K562 (cell line): ENCODE results near the gene ARHGAP26. TPM values are rescaled to one million over a fixed set of nuclear protein-coding genes. Genes with fewer than 3 reads are reported as not detected.

Experiments
- DNMT1 ChIP-seq: fragments of 450-650 bp; IDR thresholded peaks from 2 replicates; pipeline ENCODE4 v1.6.1; 2016; ENCODE audit warnings: antibody characterized with exemption, mild to moderate bottlenecking
- GATAD2A ChIP-seq: fragments of 450-650 bp; IDR thresholded peaks from 2 replicates; pipeline ENCODE4 v1.6.1; 2017
- HDAC2 ChIP-seq: fragments of 450-650 bp; IDR thresholded peaks from 2 replicates; pipeline ENCODE4 v1.6.1; 2016; ENCODE audit warnings: mild to moderate bottlenecking
- L3MBTL2 ChIP-seq: fragments of 450-650 bp; IDR thresholded peaks from 2 replicates; pipeline ENCODE4 v1.6.1; 2016; ENCODE audit warnings: mild to moderate bottlenecking, moderate library complexity
- MAZ ChIP-seq, 2 experiments: fragments of 450-650 bp in 1 of 2; sonication (generic) in 1 of 2; formaldehyde crosslinking; IDR thresholded peaks in 1 of 2; conservative IDR thresholded peaks in 1 of 2; 2 replicates each; pipeline versions ENCODE4 v1.4.0 to v1.5.0; 2020; ENCODE audit warnings: mild to moderate bottlenecking in 1 of 2, missing genetic modification reagents in 1 of 2
- MITF ChIP-seq: IDR thresholded peaks from 2 replicates; pipeline ENCODE4 v1.6.1; 2014; ENCODE audit warnings: antibody characterized with exemption
- MLLT1 ChIP-seq, 2 experiments: fragments of 450-650 bp; IDR thresholded peaks; 2 replicates each; pipeline ENCODE4 v1.6.1; 2016
- PML ChIP-seq: IDR thresholded peaks from 2 replicates; pipeline ENCODE4 v1.6.1; 2012; ENCODE audit warnings: low read length, inconsistent platforms
- RBM39 ChIP-seq: fragments of 200-400 bp; formaldehyde crosslinking; optimal IDR thresholded peaks from 2 replicates; pipeline ENCODE3; 2018; ENCODE audit warnings: low read depth, low read length
- TAL1 ChIP-seq: fragments of 450-650 bp; IDR thresholded peaks from 2 replicates; pipeline ENCODE4 v1.6.1; 2016; ENCODE audit warnings: mild to moderate bottlenecking
- TEAD4 ChIP-seq, 2 experiments: sonication (generic) in 1 of 2; formaldehyde crosslinking in 1 of 2; IDR thresholded peaks; 2 replicates each; pipeline versions ENCODE4 v1.6.1 to v1.8.0; 2012 to 2022; ENCODE audit warnings: borderline replicate concordance in 1 of 2, inconsistent platforms in 1 of 2, low read length in 1 of 2, mild to moderate bottlenecking in 1 of 2, missing genetic modification reagents in 1 of 2
- TRIM24 ChIP-seq, 2 experiments: fragments of 450-650 bp; IDR thresholded peaks; 2 replicates each; pipeline ENCODE4 v1.6.1; 2016
- VEZF1 ChIP-seq: fragments of 200-800 bp; sonication (Bioruptor generic); IDR thresholded peaks from 2 replicates; pipeline ENCODE4 v1.6.1; 2017; ENCODE audit warnings: missing genetic modification characterization, missing compliant biosample characterization
- ZC3H11A ChIP-seq: IDR thresholded peaks from 2 replicates; pipeline ENCODE4 v1.6.1; 2012; ENCODE audit warnings: low read depth, low read length, improper control_type of control experiment
- ZEB2 ChIP-seq: fragments of 450-650 bp; IDR thresholded peaks from 2 replicates; pipeline ENCODE4 v1.6.1; 2016
- ZNF408 ChIP-seq: fragments of 250-450 bp; sonication (Bioruptor Pico); IDR thresholded peaks from 2 replicates; pipeline ENCODE4 v1.4.0; 2020; ENCODE audit warnings: low read depth, mild to moderate bottlenecking, moderate library complexity
- ZNF436 ChIP-seq: fragments of 250-450, 450-650 bp; sonication (Bioruptor Pico); formaldehyde crosslinking; IDR thresholded peaks from 2 replicates; pipeline ENCODE4 v1.7.0; 2020; ENCODE audit warnings: mild to moderate bottlenecking
- ZNF766 ChIP-seq: fragments of 200-800 bp; sonication (Bioruptor generic); conservative IDR thresholded peaks from 2 replicates; pipeline ENCODE4 v1.6.1; 2016; ENCODE audit warnings: missing genetic modification characterization, missing compliant biosample characterization
- polyA plus RNA-seq, 8 experiments: library from polyadenylated mRNA; depleted of rRNA in 4 of 8; stranded (reverse) in 5 of 8; unstranded in 3 of 8; fragments of >200 nt; fragmentation: Nextera tagmentation in 2 of 8; fragmentation: Illumina TruSeq in 1 of 8; extraction: Ambion mirVana in 2 of 8; extraction: Trizol in 1 of 8; gene quantifications; 2 replicates each; pipeline versions ENCODE4 v1.2.1 to v1.2.3, GENCODE V29; 2011 to 2014; ENCODE audit warnings: inconsistent platforms in 1 of 8, missing spikeins in 1 of 8
- total RNA-seq, 7 experiments: library from RNA; depleted of rRNA in 6 of 7; stranded (reverse); fragments of >200 nt in 6 of 7; fragmentation: Illumina TruSeq in 2 of 7; extraction: Trizol in 2 of 7; gene quantifications; 2 replicates each; pipeline versions ENCODE4 v1.2.1 to v1.2.3, GENCODE V29; 2011 to 2021; ENCODE audit warnings: low replicate concordance in 1 of 7
- TF ChIP-seq, protein P1 (sequence below), 2 experiments: fragments of 450-650 bp in 1 of 2; sonication (generic) in 1 of 2; formaldehyde crosslinking in 1 of 2; IDR thresholded peaks in 1 of 2; conservative IDR thresholded peaks in 1 of 2; 2 replicates each; pipeline versions ENCODE4 v1.6.1 to v1.8.1; 2016 to 2023; ENCODE audit warnings: mild to moderate bottlenecking in 2 of 2, moderate library complexity in 2 of 2, inconsistent platforms in 1 of 2, missing genetic modification reagents in 1 of 2
- TF ChIP-seq, protein P2 (sequence below): sonication (generic); formaldehyde crosslinking; IDR thresholded peaks from 2 replicates; pipeline ENCODE4 v1.8.0; 2022; ENCODE audit warnings: mild to moderate bottlenecking, missing genetic modification reagents
- TF ChIP-seq, protein P3 (sequence below): sonication (generic); formaldehyde crosslinking; IDR thresholded peaks from 2 replicates; pipeline ENCODE4 v1.4.0; 2020; ENCODE audit warnings: mild to moderate bottlenecking, missing genetic modification reagents

ARHGAP26 gene
- total and polyA plus RNA-seq, 9 of the 15 experiments (the other 6 are each of a cell fraction or from before 2014, with no cell fraction given): 0.13 to 1.1 (median 0.55) TPM

DNA sequence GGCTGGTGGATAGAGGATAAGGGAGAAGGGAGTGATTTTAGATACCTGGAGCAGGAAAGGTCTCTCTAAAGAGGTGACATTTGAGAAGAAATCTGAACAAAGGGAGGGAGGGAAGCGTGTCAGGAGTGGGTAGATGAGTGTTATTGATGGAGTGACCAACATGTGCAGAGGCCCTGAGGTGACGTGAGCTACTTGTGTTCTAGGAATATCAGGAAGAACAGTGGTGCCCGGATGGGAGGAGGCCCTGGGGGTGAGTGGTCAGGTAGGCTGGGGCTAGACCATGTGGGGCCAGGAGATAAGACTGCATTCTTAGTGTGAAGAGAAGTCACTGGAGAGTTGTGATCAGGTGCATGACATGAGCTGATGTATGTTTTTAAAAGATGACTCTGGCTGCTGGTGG lies 256.2 kb downstream of the ARHGAP26 start (continued):
- TF ChIP-seq TRIM24 (IDR thresholded peaks at IDR 0.05) (peak; percentile 72 to 86), TEAD4 (IDR thresholded peaks at IDR 0.05; ENCODE audit: low read length) (peak; percentile 92), TEAD4 (CRISPR knock-in tag; IDR thresholded peaks at IDR 0.05; ENCODE audit: borderline replicate concordance) (no peak), MAZ (CRISPR knock-in tag; conservative IDR thresholded peaks at IDR 0.05 in 1 of 2, IDR thresholded peaks at IDR 0.05 in 1 of 2) (peak; percentile 74 to 77; a peak in 3 of 4 replicates), ZNF408 (no peak), MITF (peak; percentile 33; the same call in 1 of the 2 replicates), MLLT1 (IDR thresholded peaks at IDR 0.05) (peak in 1 of 2 experiments; percentile 62; a peak in 1 of 4 replicates), ZNF436 (CRISPR knock-in tag) (no peak), L3MBTL2 (peak; percentile 60; the same call in 1 of the 2 replicates), ZEB2 (peak; percentile 97), HDAC2 (peak; percentile 87), VEZF1 (CRISPR knock-in tag) (peak; percentile 73), ZC3H11A (no peak), RBM39 (no peak), PML (peak; percentile 74), DNMT1 (no peak), TAL1 (peak; percentile 93), GATAD2A (no peak), ZNF766 (CRISPR knock-in tag) (peak; percentile 42; the same call in 1 of the 2 replicates)
- TF ChIP-seq, protein P1, sequence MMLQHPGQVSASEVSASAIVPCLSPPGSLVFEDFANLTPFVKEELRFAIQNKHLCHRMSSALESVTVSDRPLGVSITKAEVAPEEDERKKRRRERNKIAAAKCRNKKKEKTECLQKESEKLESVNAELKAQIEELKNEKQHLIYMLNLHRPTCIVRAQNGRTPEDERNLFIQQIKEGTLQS (IDR thresholded peaks at IDR 0.05): peak; percentile 73; the same call in 1 of the 2 replicates
- TF ChIP-seq, protein P1 (CRISPR knock-in tag; conservative IDR thresholded peaks at IDR 0.05): no peak
- TF ChIP-seq, protein P2, sequence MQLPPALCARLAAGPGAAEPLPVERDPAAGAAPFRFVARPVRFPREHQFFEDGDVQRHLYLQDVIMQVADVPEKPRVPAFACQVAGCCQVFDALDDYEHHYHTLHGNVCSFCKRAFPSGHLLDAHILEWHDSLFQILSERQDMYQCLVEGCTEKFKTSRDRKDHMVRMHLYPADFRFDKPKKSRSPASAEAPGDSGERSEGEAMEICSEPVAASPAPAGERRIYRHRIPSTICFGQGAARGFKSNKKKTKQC (CRISPR knock-in tag): no peak
- TF ChIP-seq, protein P3, sequence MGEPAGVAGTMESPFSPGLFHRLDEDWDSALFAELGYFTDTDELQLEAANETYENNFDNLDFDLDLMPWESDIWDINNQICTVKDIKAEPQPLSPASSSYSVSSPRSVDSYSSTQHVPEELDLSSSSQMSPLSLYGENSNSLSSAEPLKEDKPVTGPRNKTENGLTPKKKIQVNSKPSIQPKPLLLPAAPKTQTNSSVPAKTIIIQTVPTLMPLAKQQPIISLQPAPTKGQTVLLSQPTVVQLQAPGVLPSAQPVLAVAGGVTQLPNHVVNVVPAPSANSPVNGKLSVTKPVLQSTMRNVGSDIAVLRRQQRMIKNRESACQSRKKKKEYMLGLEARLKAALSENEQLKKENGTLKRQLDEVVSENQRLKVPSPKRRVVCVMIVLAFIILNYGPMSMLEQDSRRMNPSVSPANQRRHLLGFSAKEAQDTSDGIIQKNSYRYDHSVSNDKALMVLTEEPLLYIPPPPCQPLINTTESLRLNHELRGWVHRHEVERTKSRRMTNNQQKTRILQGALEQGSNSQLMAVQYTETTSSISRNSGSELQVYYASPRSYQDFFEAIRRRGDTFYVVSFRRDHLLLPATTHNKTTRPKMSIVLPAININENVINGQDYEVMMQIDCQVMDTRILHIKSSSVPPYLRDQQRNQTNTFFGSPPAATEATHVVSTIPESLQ (CRISPR knock-in tag): no peak
